Ectodermal cell (in vitro differentiated cells): ENCODE measurements around the gene MRPL27.
"Not testable (repeated sequence)": the region's sequence is repeated elsewhere in the genome, so short reads cannot be mapped to it uniquely, and the experiment has no call there.

Source experiments
- H3K27ac ChIP-seq: 2 replicates; pipeline ENCODE4 v1.7.0; 2013; ENCODE audit warnings: mild to moderate bottlenecking, low read depth, low read length; ENCODE audit not compliant: insufficient read depth, poor library complexity, severe bottlenecking
- H3K27me3 ChIP-seq: 2 replicates; pipeline ENCODE4 v1.7.0; 2013; ENCODE audit warnings: mild to moderate bottlenecking, low read length; ENCODE audit not compliant: insufficient read depth, control insufficient read depth, poor library complexity, severe bottlenecking
- H3K36me3 ChIP-seq: one replicate; pipeline ENCODE4 v1.7.0; 2013; ENCODE audit warnings: low read length; ENCODE audit not compliant: control insufficient read depth, insufficient read depth
- H3K4me1 ChIP-seq: one replicate; pipeline ENCODE4 v1.7.0; 2013; ENCODE audit warnings: low read length; ENCODE audit not compliant: control insufficient read depth, insufficient read depth
- H3K4me3 ChIP-seq: 2 replicates; pipeline ENCODE4 v1.7.0; 2013; ENCODE audit warnings: low read depth, low read length, control low read depth; ENCODE audit not compliant: insufficient read depth
- H3K9me3 ChIP-seq: 2 replicates; pipeline ENCODE4 v1.7.0; 2013; ENCODE audit warnings: mild to moderate bottlenecking, low read length, moderate library complexity; ENCODE audit not compliant: control insufficient read depth
- WGBS, 2 experiments: methylation state at CpG; one replicate each; pipeline ENCODE4 v1.1.7; 2013; ENCODE audit warnings: missing lambda C conversion rate in 2 of 2; 5-methylcytosine and 5-hydroxymethylcytosine counted together

Gene MRPL27

DNA sequence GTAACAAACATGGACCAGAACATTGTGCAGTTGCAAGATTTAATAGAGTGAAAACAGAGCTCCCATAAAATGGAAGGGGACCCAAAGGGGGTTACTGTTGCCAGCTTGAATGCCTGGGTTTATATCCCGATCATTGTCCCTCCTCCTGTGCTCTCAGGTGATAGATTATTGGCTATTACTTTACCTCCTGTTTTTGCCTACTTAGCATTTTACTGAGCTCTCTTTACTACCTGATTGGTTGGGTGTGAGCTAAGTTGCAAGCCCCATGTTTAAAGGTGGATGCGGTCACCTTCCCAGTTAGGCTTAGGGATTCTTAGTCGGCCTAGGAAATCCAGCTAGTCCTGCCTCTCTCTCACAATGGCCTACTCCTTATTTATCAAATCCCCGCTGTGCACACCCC, 32.4 kb upstream of the MRPL27 start:
- not testable (repeated sequence) for H3K36me3 ChIP-seq, H3K4me3 ChIP-seq, H3K27ac ChIP-seq, H3K4me1 ChIP-seq, H3K9me3 ChIP-seq, H3K27me3 ChIP-seq
- WGBS, 2 experiments, result 88 to 94% methylated on average over 4 of the region's 4 CpGs

GRCh38 chr17:50399591-50399990, 26.6 kb upstream of the MRPL27 start:
- H3K4me1 ChIP-seq, H3K36me3 ChIP-seq, H3K27me3 ChIP-seq, H3K27ac ChIP-seq, H3K4me3 ChIP-seq, H3K9me3 ChIP-seq: not testable (repeated sequence)
- 92 to 94% methylated on average over 8 of the region's 8 CpGs for WGBS, 2 experiments

DNA sequence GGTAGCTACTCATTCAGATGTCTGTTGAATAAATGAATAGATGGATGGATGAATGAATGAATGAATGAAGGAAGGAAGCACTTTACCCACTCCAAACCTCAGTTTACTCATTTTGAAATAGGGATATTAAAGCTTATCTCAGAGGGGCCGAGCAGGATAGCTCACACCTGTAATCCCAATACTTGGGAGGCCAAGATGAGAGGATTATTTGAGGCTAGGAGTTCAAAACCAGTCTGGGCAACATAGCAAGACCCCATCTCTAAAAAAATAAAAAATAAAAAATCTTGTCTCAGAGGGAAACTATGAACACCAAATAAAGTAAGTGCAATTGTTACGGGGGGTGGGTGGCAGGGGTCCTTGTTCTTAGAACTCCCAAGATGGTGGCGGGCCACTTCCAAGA, 25.7 kb upstream of the MRPL27 start:
- H3K27me3 ChIP-seq, H3K4me3 ChIP-seq, H3K36me3 ChIP-seq, H3K27ac ChIP-seq, H3K9me3 ChIP-seq, H3K4me1 ChIP-seq: not testable (repeated sequence)
- 92 to 93% methylated on average over 3 of the region's 3 CpGs for WGBS, 2 experiments

DNA sequence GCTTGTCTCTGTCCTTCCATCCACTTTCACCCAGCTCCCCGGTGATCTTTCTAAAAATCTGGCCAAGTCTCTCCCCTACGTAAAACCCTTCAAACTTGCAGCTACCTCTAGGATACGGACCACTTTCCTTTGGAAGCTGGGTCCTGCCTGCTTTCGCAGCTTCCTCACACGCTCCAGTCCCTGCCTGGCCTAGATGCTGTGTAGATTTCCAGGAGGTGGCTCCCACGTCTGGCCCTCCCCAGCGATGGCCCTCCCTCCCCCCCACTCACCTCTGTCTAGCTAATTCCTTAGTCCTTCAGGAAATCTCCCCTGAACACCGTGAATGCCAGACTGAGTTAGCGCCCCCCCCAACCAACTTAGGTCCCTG, 24.9 kb upstream of the MRPL27 start:
- no peaks in the 10 kb centered on the region for H3K27me3 ChIP-seq
- 62 to 68% methylated on average over 9 of the region's 9 CpGs for WGBS, 2 experiments
- peaks cover 7% of the 10 kb centered on the region for H3K4me1 ChIP-seq
- H3K9me3 ChIP-seq, result no peaks in the 10 kb centered on the region
- H3K27ac ChIP-seq, result no peak overlapping the region
- H3K36me3 ChIP-seq, result peaks cover 15% of the 10 kb centered on the region
- no peak overlapping the region for H3K4me3 ChIP-seq

GRCh38 chr17:50397111-50397918, 24.3 kb upstream of the MRPL27 start, which contains the start of gene LRRC59:
TSS of gene LRRC59 (minus strand) at chr17:50397523. CDS start at chr17:50397317, 206 bp downstream.
- Histone ChIP-seq H3K27ac (no peak within 1 kb of the TSS), H3K27me3 (no peaks in the 10 kb centered on the region)
- 2% methylated on average over 70 of the region's 70 CpGs for WGBS, 2 experiments

DNA sequence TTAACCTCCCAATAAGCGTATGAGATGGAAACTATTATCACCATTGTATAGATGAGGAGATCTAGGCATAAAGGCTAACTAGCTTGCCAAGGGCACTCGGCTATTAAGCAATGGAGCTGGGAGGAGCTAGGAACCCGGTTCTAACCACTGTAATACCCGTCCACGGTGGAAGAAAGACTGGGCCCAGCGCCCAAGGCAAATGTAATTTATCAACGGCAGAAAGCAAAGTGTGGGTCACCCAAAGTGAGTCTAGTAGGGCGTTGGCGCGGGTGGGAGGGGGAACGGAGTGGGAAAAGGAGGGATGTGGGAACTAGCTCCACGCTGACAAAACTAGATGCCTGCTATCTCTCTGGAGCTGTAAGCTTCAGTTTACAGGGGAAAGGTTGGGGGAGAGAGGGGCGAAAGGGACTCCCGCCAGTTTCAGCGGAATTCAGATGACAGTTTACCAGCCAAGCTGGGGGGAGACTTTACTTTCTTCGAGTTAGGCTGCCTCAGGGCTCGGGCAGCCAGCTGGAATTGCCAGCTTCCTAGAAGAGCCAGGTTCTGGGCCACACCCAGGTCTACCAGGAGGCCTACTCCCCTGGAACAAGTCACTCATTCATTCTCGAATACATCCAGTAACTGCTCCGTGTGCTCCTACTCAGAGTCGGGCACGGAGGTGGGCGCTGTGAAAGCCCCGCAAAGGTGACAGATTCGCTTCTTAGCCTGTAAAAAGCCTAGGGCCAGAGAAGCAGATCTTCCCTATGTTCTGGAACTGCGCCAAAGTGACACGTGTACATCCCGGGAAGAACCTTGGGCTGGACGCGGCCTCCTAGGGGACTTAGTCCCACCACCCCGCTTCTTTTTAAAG, 23.5 kb upstream of the MRPL27 start:
- 11 to 15% methylated on average over 29 to 30 of the region's 30 CpGs for WGBS, 2 experiments
- H3K27ac ChIP-seq, result no peak overlapping the region
- H3K27me3 ChIP-seq, result no peaks in the 10 kb centered on the region

More at GRCh38 chr17:50397111-50397918, 24.3 kb upstream of the MRPL27 start, which contains the start of gene LRRC59:
- Histone ChIP-seq H3K4me1 (peaks cover 7% of the 10 kb centered on the region), H3K9me3 (no peaks in the 10 kb centered on the region), H3K36me3 (peaks cover 17% of the 10 kb centered on the region), H3K4me3 (peak within 1 kb of the TSS; percentile 99)

DNA sequence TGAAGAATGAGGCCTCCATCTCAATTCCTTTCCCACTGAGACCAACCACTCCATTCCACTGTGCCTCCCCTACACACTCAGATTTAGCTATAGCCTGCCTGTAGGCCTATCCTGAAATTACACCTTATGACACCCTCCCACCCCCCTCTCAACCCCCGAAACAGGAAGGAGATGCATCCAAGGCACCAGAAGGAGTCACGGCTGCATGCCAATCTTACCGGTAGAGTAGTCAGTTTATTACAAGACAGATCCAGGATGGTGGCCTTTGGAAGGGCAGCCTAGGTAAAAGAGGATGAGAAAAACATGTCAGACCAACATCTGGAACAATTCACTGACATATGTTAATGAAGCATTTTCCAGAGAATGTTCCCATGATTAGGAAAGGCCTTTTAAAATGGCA, 21.7 kb upstream of the MRPL27 start:
- Histone ChIP-seq H3K27ac (no peak overlapping the region), H3K36me3 (peaks cover 42% of the 10 kb centered on the region), H3K4me1 (peaks cover 7% of the 10 kb centered on the region), H3K27me3 (no peaks in the 10 kb centered on the region), H3K9me3 (no peaks in the 10 kb centered on the region), H3K4me3 (no peak overlapping the region)
- WGBS, 2 experiments, result 71 to 76% methylated on average over 3 of the region's 3 CpGs

More for the DNA sequence above, 23.5 kb upstream of the MRPL27 start:
- H3K9me3 ChIP-seq, result no peaks in the 10 kb centered on the region
- H3K4me1 ChIP-seq, result peaks cover 7% of the 10 kb centered on the region
- peaks cover 25% of the 10 kb centered on the region for H3K36me3 ChIP-seq
- H3K4me3 ChIP-seq, result peak overlapping the region; percentile 99

DNA sequence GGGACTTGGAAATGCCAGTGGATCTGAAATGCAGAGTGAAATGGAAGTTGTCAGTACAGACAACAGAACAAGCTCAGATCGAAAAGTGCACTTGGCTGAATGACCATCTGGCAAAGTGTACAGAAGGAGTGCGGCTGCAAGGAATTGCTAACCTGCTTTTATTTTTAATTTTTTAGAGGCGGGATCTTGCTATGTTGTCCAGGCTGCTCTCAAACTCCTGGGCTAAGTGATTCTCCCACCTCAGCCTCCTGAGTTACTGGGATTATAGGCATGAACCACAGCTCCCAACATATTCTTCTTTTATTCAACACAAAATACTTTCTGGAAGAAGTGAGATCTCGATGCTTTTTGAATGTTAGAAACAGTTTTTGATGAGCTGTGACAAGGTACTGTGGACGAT, 20.7 kb upstream of the MRPL27 start:
- no peak overlapping the region for H3K27ac ChIP-seq
- no peaks in the 10 kb centered on the region for H3K9me3 ChIP-seq
- peaks cover 7% of the 10 kb centered on the region for H3K4me1 ChIP-seq
- no peaks in the 10 kb centered on the region for H3K27me3 ChIP-seq
- peaks cover 51% of the 10 kb centered on the region for H3K36me3 ChIP-seq
- H3K4me3 ChIP-seq, result no peak overlapping the region
- WGBS, 2 experiments, result 92 to 96% methylated on average over 5 of the region's 5 CpGs

GRCh38 chr17:50392621-50393020, 19.6 kb upstream of the MRPL27 start:
- Histone ChIP-seq H3K36me3 (peaks cover 62% of the 10 kb centered on the region), H3K4me3 (no peak overlapping the region), H3K9me3 (no peaks in the 10 kb centered on the region), H3K4me1 (peaks cover 7% of the 10 kb centered on the region), H3K27me3 (no peaks in the 10 kb centered on the region), H3K27ac (no peak overlapping the region)
- WGBS, 2 experiments, result 91 to 95% methylated on average over 6 of the region's 6 CpGs

- WGBS, 2 experiments, result 93 to 97% methylated on average over 6 of the region's 6 CpGs
- Histone ChIP-seq H3K27ac (no peak overlapping the region), H3K27me3 (no peaks in the 10 kb centered on the region), H3K9me3 (no peaks in the 10 kb centered on the region), H3K4me3 (no peak overlapping the region), H3K4me1 (no peaks in the 10 kb centered on the region), H3K36me3 (peaks cover 87% of the 10 kb centered on the region)
Observed at GRCh38 chr17:50389534-50389933, 16.6 kb upstream of the MRPL27 start.
